HL-60/S4 treated with retinoic acid at 250 ng/mL for 4 days and 3 days (cell line): ENCODE measurements around the gene TMEM126A.
"Not testable (repeated sequence)": the region's sequence is repeated elsewhere in the genome, so short reads cannot be mapped to it uniquely, and the experiment has no call there.

ENCODE experiments used
- in situ Hi-C: fragments of 300-500 bp; cut with MboI; formaldehyde crosslinking; loops from 2 replicates; pipeline ENCODE4 v1.7.0; 2022; ENCODE audit warnings: low sequenced_read_pairs

The TMEM126A gene

DNA sequence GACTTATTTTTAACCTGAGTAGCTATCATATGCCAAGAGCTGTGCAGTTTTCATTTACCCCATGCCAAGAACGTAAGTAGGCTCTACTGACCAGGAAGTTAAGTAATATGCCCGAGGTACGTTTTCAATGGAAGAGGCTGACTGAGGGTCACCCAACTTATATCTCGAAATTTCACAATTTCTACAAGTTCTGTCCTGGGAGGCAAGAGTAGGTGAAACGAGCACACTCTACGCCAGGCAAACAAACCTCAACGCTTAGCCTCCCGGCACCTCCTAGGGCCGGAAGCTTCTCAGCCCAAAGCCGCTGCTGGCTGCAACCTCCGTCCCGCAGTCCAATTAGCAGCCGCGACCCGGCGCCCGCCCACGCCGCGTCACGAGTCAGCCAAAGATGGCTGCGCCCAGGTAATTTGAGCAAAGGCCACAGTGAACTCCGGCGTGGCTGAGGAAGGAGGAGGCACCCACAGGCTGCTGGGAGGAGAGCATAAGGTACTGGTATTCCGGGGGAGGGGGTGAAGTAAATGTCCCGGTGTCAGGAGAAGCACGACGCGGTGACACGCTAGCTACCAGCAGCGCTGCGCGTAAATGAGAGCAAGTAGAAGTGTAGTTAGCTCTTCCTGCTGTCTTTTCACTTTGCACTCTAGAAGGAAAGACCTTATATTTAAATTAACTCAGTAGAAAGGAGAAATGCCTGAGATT, at the start of gene TMEM126A:
Gene TMEM126A (plus strand): TSS at position 364 of the 696 bp plus-strand sequence. CDS start 2,289 bp downstream, outside the sequence.
- in situ Hi-C loops = no loop called here

DNA sequence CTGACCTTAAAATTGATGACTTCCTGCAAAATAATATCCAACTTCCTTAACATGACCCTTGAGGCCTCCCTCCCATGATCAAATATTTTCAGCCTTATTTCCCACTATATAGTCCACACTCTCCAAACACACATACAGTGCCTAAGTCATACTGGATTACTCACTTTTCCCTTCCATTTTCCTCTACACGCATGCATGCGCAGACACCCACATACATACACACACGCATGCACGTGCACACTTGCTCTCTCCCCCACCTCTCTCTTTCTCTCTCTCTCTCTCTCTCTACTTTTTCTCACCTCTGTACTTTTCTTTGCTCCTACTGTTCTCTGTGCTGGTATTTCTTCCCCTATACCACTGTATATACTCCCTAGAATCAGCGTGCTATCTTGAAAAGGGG, 48.7 kb upstream of the TMEM126A start:
- in situ Hi-C loops = loop anchor here (25.0 kb wide), 1 partner anchor 1213 kb away; the partner anchor contains the start of gene PRSS23

GRCh38 chr11:85602526-85603213, 45.1 kb upstream of the TMEM126A start:
- in situ Hi-C loops = no loop called here

DNA sequence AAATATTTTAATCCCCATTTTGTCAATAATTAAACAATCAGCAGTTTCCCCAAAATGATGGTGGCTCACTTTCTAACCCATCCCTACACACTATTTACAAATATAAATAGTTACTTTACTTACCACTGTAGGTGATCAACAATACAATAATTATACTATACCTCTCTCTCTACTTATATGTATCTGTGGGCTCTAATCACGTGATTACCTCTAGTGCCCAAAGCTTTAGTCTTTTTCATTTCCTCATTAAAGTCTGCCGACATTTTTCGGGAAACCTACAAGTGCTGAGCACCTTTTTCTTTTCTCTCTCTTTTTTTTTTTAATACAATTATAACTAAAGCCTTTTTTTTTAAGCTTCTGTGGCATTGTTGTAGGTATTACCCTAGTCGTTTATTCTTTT, 44.5 kb upstream of the TMEM126A start:
- in situ Hi-C loops = no loop called here

GRCh38 chr11:85606237-85606636, 41.5 kb upstream of the TMEM126A start:
- in situ Hi-C loops = not testable (repeated sequence)

- in situ Hi-C loops = not testable (repeated sequence)
Measured at GRCh38 chr11:85608621-85609020, 39.1 kb upstream of the TMEM126A start.

- in situ Hi-C loops = not testable (repeated sequence)
Measured at GRCh38 chr11:85609286-85609685, 38.5 kb upstream of the TMEM126A start.

DNA sequence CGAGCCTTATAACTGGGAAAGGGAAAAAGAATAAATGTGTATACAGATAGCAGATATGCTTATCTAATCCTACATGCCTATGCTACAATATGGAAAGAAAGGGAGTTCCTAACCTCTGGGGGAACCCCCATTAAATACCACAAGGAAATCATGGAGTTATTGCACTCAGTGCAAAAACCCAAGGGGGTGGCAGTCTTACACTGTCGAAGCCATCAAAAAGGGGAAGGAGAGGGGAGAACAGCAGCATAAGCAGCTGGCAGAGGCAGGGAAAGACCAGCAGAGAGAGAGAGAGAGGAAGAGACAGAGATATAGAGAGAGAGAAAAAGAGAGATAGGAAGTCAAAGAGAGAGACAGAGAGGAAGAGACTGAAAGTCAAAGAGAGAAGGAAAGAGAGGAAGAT, 36.1 kb upstream of the TMEM126A start:
- in situ Hi-C loops = not testable (repeated sequence)

- in situ Hi-C loops = no loop called here
Measured at GRCh38 chr11:85619499-85619898, 28.3 kb upstream of the TMEM126A start.

DNA sequence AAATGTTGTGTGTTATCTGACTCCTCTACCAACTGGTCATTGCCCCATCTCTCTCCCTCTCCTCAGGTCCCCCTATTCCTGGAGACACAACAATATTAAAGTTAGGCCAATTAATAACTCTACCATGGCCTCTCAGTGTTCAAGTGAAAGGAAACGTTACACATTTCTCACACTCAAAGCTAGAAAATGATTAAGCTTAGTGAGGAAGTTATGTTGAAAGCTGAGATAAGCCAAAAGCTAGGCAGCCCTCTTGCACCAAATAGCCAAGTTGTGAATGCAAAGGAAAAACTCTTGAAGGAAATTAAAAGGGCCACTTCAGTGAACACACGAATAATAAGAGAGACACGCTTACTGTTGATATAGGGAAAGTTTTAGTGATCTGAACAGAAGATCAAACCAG, 27.5 kb upstream of the TMEM126A start:
- in situ Hi-C loops = no loop called here

GRCh38 chr11:85626496-85626895, 21.3 kb upstream of the TMEM126A start:
- in situ Hi-C loops = no loop called here

GRCh38 chr11:85627332-85627997, 20.3 kb upstream of the TMEM126A start, which contains the start of gene DLG2:
TSS of gene DLG2 (minus strand) at chr11:85627344.
- in situ Hi-C loops = no loop called here

DNA sequence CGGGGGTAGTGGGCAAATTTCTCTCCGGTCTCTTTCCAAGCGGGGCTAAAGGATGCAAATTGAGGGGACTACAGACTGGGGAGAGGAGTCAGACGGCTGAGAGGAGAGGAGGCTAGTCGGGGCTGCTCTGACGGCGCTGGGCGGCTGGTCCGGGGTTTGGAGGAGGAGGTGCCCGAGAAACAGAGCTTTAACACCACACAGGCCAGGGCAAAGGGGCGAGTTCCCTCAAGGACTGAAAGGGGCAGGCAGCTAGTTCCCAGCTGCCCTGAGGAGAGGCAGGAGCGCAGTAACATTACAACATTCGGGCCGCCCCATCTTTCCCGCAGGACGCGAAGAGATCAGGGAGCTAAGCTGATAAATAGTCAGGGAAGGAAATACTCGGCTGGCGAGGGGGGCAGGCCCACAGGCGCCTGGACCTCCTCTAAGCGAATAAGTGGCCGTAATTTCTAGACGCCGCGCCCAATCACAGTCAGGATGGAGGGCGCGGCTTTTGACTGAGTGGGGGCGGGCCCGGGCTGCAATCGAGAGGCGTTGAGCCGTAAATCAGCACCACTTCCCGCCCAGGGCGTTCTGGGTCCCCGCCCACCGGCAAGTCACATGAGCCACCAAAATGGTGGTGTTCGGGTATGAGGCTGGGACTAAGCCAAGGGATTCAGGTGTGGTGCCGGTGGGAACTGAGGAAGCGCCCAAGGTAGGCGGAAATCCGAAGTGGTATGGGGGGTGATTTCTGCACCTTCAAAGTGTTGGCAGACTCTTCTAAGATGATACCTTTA, 19.6 kb upstream of the TMEM126A start, which contains the start of gene TMEM126B:
Gene TMEM126B (plus strand): TSS at position 596 of the 773 bp plus-strand sequence. CDS start 15 bp downstream, at position 611.
- in situ Hi-C loops = no loop called here

DNA sequence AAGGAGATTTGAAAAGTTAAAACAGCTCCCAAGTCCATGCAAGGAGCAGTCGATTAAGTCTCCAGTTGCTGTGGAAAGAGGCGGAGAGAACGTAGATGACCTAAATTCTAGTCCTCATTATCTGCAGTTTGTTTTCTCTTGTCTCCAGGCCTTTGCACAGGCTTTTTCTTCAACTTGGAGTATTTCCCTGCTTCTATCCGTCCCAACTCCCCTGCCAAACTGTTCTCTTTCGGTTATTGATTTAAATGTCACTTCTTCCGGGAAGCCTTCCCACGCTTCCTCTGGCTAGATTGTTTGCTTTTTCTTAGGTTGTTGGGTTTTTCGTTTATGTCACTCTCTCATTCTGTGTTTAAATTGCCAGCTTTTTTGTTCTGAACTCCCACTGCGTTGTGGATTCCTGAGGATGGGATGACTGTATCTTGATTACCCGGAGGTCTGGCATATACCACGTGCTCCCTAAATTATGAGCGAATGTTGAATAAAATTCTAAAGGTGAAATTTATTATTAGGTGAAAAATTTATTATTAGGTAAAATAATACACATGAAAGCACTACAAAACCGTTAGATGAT, 18.9 kb upstream of the TMEM126A start:
- in situ Hi-C loops = no loop called here

GRCh38 chr11:85634747-85635146, 13.0 kb upstream of the TMEM126A start:
- in situ Hi-C loops = no loop called here

GRCh38 chr11:85643191-85643614, 4.6 kb upstream of the TMEM126A start:
- in situ Hi-C loops = no loop called here

DNA sequence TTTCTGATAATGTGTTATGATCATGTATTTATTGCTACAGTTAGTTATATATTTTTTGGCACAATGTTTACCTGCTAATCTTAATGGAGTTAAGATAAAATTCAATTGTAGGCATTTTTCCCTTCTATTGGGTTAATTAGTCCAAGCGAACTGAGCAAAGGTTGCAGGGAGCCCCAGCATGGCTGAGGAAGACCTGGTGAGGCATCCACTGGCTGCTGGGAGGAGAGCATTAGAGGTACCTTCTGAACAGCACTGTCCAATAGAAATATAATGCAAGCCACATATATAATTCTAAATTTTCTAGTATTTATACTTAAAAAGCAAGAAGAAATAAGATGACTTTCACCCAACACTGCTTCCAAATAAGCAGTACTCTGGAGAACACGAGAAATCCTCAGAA, 689 bp upstream of the TMEM126A start:
- in situ Hi-C loops = no loop called here

DNA sequence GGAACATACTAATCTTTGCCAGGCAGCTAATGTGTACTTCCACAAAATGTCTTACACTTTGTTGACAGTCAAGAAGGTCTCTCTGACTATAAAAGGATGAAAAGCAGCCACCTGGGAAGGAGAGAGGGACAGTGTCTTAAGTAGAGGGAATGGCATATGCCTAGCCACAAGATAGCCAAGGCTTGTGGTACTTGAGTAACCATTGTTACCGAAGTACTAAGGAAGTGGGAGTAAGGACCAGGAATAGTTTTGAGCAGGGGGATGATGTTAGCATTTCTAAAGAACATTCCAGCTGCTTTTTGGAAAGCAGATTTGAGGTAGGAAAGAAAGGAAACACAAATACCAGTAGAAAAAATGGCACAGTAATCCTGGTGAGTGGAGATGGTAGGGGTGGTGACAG, 3.4 kb downstream of the TMEM126A start:
- in situ Hi-C loops = loop anchor here (25.0 kb wide), 1 partner anchor 636 kb away; no protein-coding TSS in a partner anchor

DNA sequence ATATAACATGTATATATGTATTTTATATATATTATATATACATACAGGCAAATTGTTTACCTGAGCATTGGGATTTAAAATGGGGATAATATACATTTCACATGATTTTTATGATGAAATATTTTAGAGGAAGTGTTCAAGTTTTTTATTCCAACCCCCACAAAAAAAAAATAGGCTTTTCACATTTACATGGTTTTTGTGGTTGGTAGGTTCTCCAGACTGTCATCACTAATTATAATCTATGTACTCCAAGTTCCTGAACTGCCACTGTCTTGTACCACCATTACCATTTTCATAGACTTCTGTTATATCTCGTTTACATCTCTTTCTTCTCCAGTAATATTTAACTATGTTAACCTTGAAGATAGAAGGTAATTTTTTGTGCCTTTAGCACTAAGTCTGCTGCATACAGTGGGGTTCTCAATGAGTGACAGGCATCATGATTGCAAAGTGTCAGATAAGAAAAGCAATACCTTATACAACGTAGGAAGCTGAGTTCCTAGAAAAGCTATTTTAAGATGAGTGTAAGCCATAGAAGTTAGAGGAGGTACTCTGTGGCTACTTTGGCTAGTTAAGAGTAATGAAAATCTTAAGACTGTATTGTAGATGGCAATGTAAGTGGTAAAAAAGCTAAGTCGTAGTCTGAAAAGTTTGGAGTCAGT, 5.2 kb downstream of the TMEM126A start:
- in situ Hi-C loops = loop anchor here (25.0 kb wide), 1 partner anchor 634 kb away; no protein-coding TSS in a partner anchor

- in situ Hi-C loops = loop anchor here (25.0 kb wide), 1 partner anchor 633 kb away; no protein-coding TSS in a partner anchor
Measured at GRCh38 chr11:85654343-85654742, 6.6 kb downstream of the TMEM126A start.
